Liver (tissue), 3 donors: ENCODE results near the gene FASN.

Experiments used
- ATF3 ChIP-seq: IDR thresholded peaks from 2 replicates; pipeline ENCODE4 v1.6.1; 2016; ENCODE audit warnings: antibody characterized with exemption
- CTCF ChIP-seq: fragments of 150-350 bp; IDR thresholded peaks from 2 replicates; pipeline ENCODE4 v1.5.1; 2017; ENCODE audit warnings: improper control_type of control experiment, low read depth, low read length; ENCODE audit not compliant: missing input control
- EGR1 ChIP-seq, 2 donors: IDR thresholded peaks; 2 replicates each; pipeline ENCODE4 v1.6.1; 2016 to 2018; ENCODE audit warnings: antibody characterized with exemption in 2 of 2, low read depth in 2 of 2
- FOXA1 ChIP-seq: IDR thresholded peaks from 2 replicates; pipeline ENCODE4 v1.6.1; 2016; ENCODE audit warnings: antibody characterized with exemption
- HNF4A ChIP-seq, 2 donors: conservative IDR thresholded peaks; 2 replicates each; pipeline ENCODE4 v1.6.1; 2016; ENCODE audit warnings: antibody characterized with exemption in 2 of 2, mild to moderate bottlenecking in 2 of 2
- JUND ChIP-seq, 2 donors: IDR thresholded peaks; 2 replicates each; pipeline ENCODE4 v1.6.1; 2016; ENCODE audit warnings: antibody characterized with exemption in 2 of 2
- RAD21 ChIP-seq, 2 donors: IDR thresholded peaks; 2 replicates each; pipeline ENCODE4 v1.6.1; 2016; ENCODE audit warnings: antibody characterized with exemption in 2 of 2, mild to moderate bottlenecking in 2 of 2
- RXRA ChIP-seq, 2 donors: IDR thresholded peaks; 2 replicates each; pipeline ENCODE4 v1.6.1; 2017 to 2018; ENCODE audit warnings: antibody characterized with exemption in 2 of 2, mild to moderate bottlenecking in 1 of 2
- SP1 ChIP-seq: IDR thresholded peaks from 2 replicates; pipeline ENCODE4 v1.6.1; 2018; ENCODE audit warnings: antibody characterized with exemption, mild to moderate bottlenecking
- TAF1 ChIP-seq: conservative IDR thresholded peaks from 2 replicates; pipeline ENCODE4 v1.6.1; 2016; ENCODE audit warnings: antibody characterized with exemption, mild to moderate bottlenecking
- TF ChIP-seq, protein P1 (sequence below): IDR thresholded peaks from 2 replicates; pipeline ENCODE4 v1.6.1; 2016; ENCODE audit warnings: antibody characterized with exemption
- TF ChIP-seq, protein P2 (sequence below): IDR thresholded peaks from 2 replicates; pipeline ENCODE4 v1.6.1; 2016; ENCODE audit warnings: antibody characterized with exemption
- TF ChIP-seq, protein P3 (sequence below): IDR thresholded peaks from 2 replicates; pipeline ENCODE4 v1.6.1; 2016; ENCODE audit warnings: antibody characterized with exemption, mild to moderate bottlenecking
- donor health status: healthy.
- donor health status: healthy.

GRCh38 chr17:82063424-82064415 is 34.3 kb downstream of the FASN start:
- TF ChIP-seq, protein P1, sequence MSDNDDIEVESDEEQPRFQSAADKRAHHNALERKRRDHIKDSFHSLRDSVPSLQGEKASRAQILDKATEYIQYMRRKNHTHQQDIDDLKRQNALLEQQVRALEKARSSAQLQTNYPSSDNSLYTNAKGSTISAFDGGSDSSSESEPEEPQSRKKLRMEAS: no peak
- TF ChIP-seq CTCF: no peak
- TF ChIP-seq HNF4A (conservative IDR thresholded peaks at IDR 0.05): no peak
- TF ChIP-seq RAD21 (IDR thresholded peaks at IDR 0.05): no peak
- TF ChIP-seq TAF1: no peak
- no peak for TF ChIP-seq FOXA1
- no peak for TF ChIP-seq ATF3
- TF ChIP-seq, protein P2, sequence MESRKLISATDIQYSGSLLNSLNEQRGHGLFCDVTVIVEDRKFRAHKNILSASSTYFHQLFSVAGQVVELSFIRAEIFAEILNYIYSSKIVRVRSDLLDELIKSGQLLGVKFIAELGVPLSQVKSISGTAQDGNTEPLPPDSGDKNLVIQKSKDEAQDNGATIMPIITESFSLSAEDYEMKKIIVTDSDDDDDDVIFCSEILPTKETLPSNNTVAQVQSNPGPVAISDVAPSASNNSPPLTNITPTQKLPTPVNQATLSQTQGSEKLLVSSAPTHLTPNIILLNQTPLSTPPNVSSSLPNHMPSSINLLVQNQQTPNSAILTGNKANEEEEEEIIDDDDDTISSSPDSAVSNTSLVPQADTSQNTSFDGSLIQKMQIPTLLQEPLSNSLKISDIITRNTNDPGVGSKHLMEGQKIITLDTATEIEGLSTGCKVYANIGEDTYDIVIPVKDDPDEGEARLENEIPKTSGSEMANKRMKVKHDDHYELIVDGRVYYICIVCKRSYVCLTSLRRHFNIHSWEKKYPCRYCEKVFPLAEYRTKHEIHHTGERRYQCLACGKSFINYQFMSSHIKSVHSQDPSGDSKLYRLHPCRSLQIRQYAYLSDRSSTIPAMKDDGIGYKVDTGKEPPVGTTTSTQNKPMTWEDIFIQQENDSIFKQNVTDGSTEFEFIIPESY: no peak
- TF ChIP-seq RXRA (IDR thresholded peaks at IDR 0.05): peak; percentile 30 to 62
- TF ChIP-seq, protein P3, sequence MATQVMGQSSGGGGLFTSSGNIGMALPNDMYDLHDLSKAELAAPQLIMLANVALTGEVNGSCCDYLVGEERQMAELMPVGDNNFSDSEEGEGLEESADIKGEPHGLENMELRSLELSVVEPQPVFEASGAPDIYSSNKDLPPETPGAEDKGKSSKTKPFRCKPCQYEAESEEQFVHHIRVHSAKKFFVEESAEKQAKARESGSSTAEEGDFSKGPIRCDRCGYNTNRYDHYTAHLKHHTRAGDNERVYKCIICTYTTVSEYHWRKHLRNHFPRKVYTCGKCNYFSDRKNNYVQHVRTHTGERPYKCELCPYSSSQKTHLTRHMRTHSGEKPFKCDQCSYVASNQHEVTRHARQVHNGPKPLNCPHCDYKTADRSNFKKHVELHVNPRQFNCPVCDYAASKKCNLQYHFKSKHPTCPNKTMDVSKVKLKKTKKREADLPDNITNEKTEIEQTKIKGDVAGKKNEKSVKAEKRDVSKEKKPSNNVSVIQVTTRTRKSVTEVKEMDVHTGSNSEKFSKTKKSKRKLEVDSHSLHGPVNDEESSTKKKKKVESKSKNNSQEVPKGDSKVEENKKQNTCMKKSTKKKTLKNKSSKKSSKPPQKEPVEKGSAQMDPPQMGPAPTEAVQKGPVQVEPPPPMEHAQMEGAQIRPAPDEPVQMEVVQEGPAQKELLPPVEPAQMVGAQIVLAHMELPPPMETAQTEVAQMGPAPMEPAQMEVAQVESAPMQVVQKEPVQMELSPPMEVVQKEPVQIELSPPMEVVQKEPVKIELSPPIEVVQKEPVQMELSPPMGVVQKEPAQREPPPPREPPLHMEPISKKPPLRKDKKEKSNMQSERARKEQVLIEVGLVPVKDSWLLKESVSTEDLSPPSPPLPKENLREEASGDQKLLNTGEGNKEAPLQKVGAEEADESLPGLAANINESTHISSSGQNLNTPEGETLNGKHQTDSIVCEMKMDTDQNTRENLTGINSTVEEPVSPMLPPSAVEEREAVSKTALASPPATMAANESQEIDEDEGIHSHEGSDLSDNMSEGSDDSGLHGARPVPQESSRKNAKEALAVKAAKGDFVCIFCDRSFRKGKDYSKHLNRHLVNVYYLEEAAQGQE: no peak
- TF ChIP-seq JUND (IDR thresholded peaks at IDR 0.05): no peak
- no peak for TF ChIP-seq EGR1 (IDR thresholded peaks at IDR 0.05; ENCODE audit: low read depth in 2 of 2)
- TF ChIP-seq SP1: no peak
